K562 (cell line): ENCODE data around the gene TMEM234. TPM values are rescaled to one million over a fixed set of nuclear protein-coding genes. Genes with fewer than 3 reads are reported as not detected.

Experiments used
- ATF6 ChIP-seq: sonication (generic); formaldehyde crosslinking; IDR thresholded peaks from 2 replicates; pipeline ENCODE4 v1.4.0; 2020; ENCODE audit warnings: mild to moderate bottlenecking, missing genetic modification reagents
- ELF4 ChIP-seq: fragments of 450-650 bp; formaldehyde crosslinking; IDR thresholded peaks from 2 replicates; pipeline ENCODE4 v1.4.0; 2022; ENCODE audit warnings: missing genetic modification characterization
- FOXK2 ChIP-seq, 2 experiments: fragments of 450-650 bp; IDR thresholded peaks in 1 of 2; conservative IDR thresholded peaks in 1 of 2; 2 replicates each; pipeline ENCODE4 v1.6.1; 2016; ENCODE audit warnings: low read depth in 2 of 2, mild to moderate bottlenecking in 1 of 2
- FOXM1 ChIP-seq, 2 experiments: fragments of 450-650 bp in 1 of 2; sonication (generic) in 1 of 2; formaldehyde crosslinking in 1 of 2; IDR thresholded peaks; 2 replicates each; pipeline versions ENCODE4 v1.6.1 to v1.9.0; 2017 to 2022; ENCODE audit warnings: low read depth in 2 of 2, mild to moderate bottlenecking in 2 of 2, missing genetic modification reagents in 1 of 2, moderate library complexity in 1 of 2
- HCFC1 ChIP-seq: IDR thresholded peaks from 2 replicates; pipeline ENCODE4 v1.6.1; 2012; ENCODE audit warnings: low read depth, low read length, improper control_type of control experiment
- HNRNPUL1 ChIP-seq: fragments of 200-400 bp; formaldehyde crosslinking; IDR thresholded peaks from 2 replicates; pipeline ENCODE4 v1.6.1; 2017; ENCODE audit warnings: low read length
- ID3 ChIP-seq, 2 experiments: fragments of 250-450 bp in 1 of 2; fragments of 450-650 bp in 1 of 2; sonication (Bioruptor Pico) in 1 of 2; IDR thresholded peaks; 2 replicates each; pipeline versions ENCODE4 v1.6.1 to v1.8.0; 2016 to 2021; ENCODE audit warnings: mild to moderate bottlenecking in 2 of 2, moderate library complexity in 2 of 2, missing compliant biosample characterization in 1 of 2, missing genetic modification characterization in 1 of 2
- KDM2B ChIP-seq: fragments of 250-450 bp; sonication (Bioruptor Pico); IDR thresholded peaks from 2 replicates; pipeline ENCODE4 v1.8.0; 2021; ENCODE audit warnings: mild to moderate bottlenecking, moderate library complexity
- NKRF ChIP-seq: fragments of 450-650 bp; IDR thresholded peaks from 2 replicates; pipeline ENCODE4 v1.6.1; 2016; ENCODE audit warnings: borderline replicate concordance
- NR2F6 ChIP-seq: fragments of 450-650 bp; formaldehyde crosslinking; IDR thresholded peaks from 2 replicates; pipeline ENCODE4 v1.4.0; 2020; ENCODE audit warnings: mild to moderate bottlenecking
- PTRF ChIP-seq: fragments of 450-650 bp; IDR thresholded peaks from 2 replicates; pipeline ENCODE4 v1.6.1; 2016; ENCODE audit warnings: mild to moderate bottlenecking, missing genetic modification characterization, missing compliant biosample characterization
- RFX1 ChIP-seq: fragments of 450-650 bp; IDR thresholded peaks from 2 replicates; pipeline ENCODE4 v1.6.1; 2016; ENCODE audit warnings: mild to moderate bottlenecking, moderate library complexity
- THRA ChIP-seq: fragments of 450-650 bp; IDR thresholded peaks from 2 replicates; pipeline ENCODE4 v1.6.1; 2017; ENCODE audit warnings: mild to moderate bottlenecking, moderate library complexity
- THRB ChIP-seq: fragments of 450-650 bp; formaldehyde crosslinking; conservative IDR thresholded peaks from 2 replicates; pipeline ENCODE4 v1.4.0; 2022; ENCODE audit warnings: mild to moderate bottlenecking, missing genetic modification characterization
- ZNF280B ChIP-seq: fragments of 250-450 bp; sonication (Bioruptor Pico); IDR thresholded peaks from 2 replicates; pipeline ENCODE4 v1.5.1; 2021; ENCODE audit warnings: mild to moderate bottlenecking
- ZNF316 ChIP-seq: fragments of 450-650 bp; IDR thresholded peaks from 2 replicates; pipeline ENCODE4 v1.6.1; 2016
- ZNF785 ChIP-seq: fragments of 250-450 bp; sonication (Bioruptor Pico); IDR thresholded peaks from 2 replicates; pipeline ENCODE4 v1.4.0; 2020; ENCODE audit warnings: mild to moderate bottlenecking
- polyA plus RNA-seq, 8 experiments: library from polyadenylated mRNA; depleted of rRNA in 4 of 8; stranded (reverse) in 5 of 8; unstranded in 3 of 8; fragments of >200 nt; fragmentation: Nextera tagmentation in 2 of 8; fragmentation: Illumina TruSeq in 1 of 8; extraction: Ambion mirVana in 2 of 8; extraction: Trizol in 1 of 8; gene quantifications; 2 replicates each; pipeline versions ENCODE4 v1.2.1 to v1.2.3, GENCODE V29; 2011 to 2014; ENCODE audit warnings: inconsistent platforms in 1 of 8, missing spikeins in 1 of 8
- total RNA-seq, 7 experiments: library from RNA; depleted of rRNA in 6 of 7; stranded (reverse); fragments of >200 nt in 6 of 7; fragmentation: Illumina TruSeq in 2 of 7; extraction: Trizol in 2 of 7; gene quantifications; 2 replicates each; pipeline versions ENCODE4 v1.2.1 to v1.2.3, GENCODE V29; 2011 to 2021; ENCODE audit warnings: low replicate concordance in 1 of 7

Gene TMEM234
- total and polyA plus RNA-seq, 9 of the 15 experiments (the other 6 are each of a cell fraction or from before 2014, with no cell fraction given): 5.0 to 12.9 (median 7.6) TPM

GRCh38 chr1:32180186-32181060 is 41.7 kb downstream of the TMEM234 start (continued):
- no peak for TF ChIP-seq THRB
- no peak; the same call in 1 of the 2 replicates for TF ChIP-seq HCFC1
- TF ChIP-seq RFX1: no peak
- no peak for TF ChIP-seq FOXM1 (IDR thresholded peaks at IDR 0.05; ENCODE audit: low read depth)
- no peak for TF ChIP-seq FOXM1 (CRISPR knock-in tag; IDR thresholded peaks at IDR 0.05; ENCODE audit: low read depth)
- TF ChIP-seq ID3 (CRISPR knock-in tag; IDR thresholded peaks at IDR 0.05): no peak
- peak; percentile 56; the same call in 1 of the 2 replicates for TF ChIP-seq ID3 (tag; IDR thresholded peaks at IDR 0.05)
- no peak for TF ChIP-seq ZNF785 (CRISPR knock-in tag)
- no peak for TF ChIP-seq NR2F6 (CRISPR knock-in tag)
- TF ChIP-seq THRA: no peak
- no peak for TF ChIP-seq ATF6 (CRISPR knock-in tag)
- no peak for TF ChIP-seq ZNF280B (CRISPR knock-in tag)
- TF ChIP-seq ELF4 (CRISPR knock-in tag): no peak
- no peak for TF ChIP-seq FOXK2 (conservative IDR thresholded peaks at IDR 0.05 in 1 of 2, IDR thresholded peaks at IDR 0.05 in 1 of 2; ENCODE audit: low read depth in 2 of 2)
- no peak for TF ChIP-seq PTRF (tag)
- TF ChIP-seq ZNF316: no peak
- peak; percentile 66; the same call in 1 of the 2 replicates for TF ChIP-seq NKRF
- no peak for TF ChIP-seq KDM2B (CRISPR knock-in tag)
- TF ChIP-seq HNRNPUL1: no peak
